Trophoblast cell (in vitro differentiated cells and primary cell): ENCODE results near the gene TMEM63B.
A peak's percentile ranks its signal among the peaks of the same experiment; 100 is the strongest.

ENCODE experiments used
- DNase-seq, 2 donors: peaks; one replicate each; pipeline ENCODE4 v3.0.0-alpha.2; 2016
- H2AFZ ChIP-seq: 2 replicates; pipeline ENCODE4 v1.6.1; 2013; ENCODE audit warnings: low read length, moderate library complexity, mild to moderate bottlenecking; ENCODE audit not compliant: insufficient read depth, poor library complexity
- H2AK5ac ChIP-seq: 2 replicates; pipeline ENCODE4 v1.6.1; 2013; ENCODE audit warnings: mild to moderate bottlenecking, low read length
- H2BK120ac ChIP-seq: 2 replicates; pipeline ENCODE4 v1.6.1; 2013; ENCODE audit warnings: low read length, mild to moderate bottlenecking, moderate library complexity; ENCODE audit not compliant: insufficient read depth, poor library complexity
- H2BK12ac ChIP-seq: 2 replicates; pipeline ENCODE4 v1.6.1; 2013; ENCODE audit warnings: mild to moderate bottlenecking, low read length, moderate library complexity
- H2BK5ac ChIP-seq: 2 replicates; pipeline ENCODE4 v1.6.1; 2013; ENCODE audit warnings: low read length, low read depth, moderate library complexity, mild to moderate bottlenecking; ENCODE audit not compliant: poor library complexity
- H3K14ac ChIP-seq: 2 replicates; pipeline ENCODE4 v1.6.1; 2013; ENCODE audit warnings: mild to moderate bottlenecking, low read length
- H3K18ac ChIP-seq: 2 replicates; pipeline ENCODE4 v1.6.1; 2013; ENCODE audit warnings: mild to moderate bottlenecking, low read length
- H3K23ac ChIP-seq: 2 replicates; pipeline ENCODE4 v1.6.1; 2013; ENCODE audit warnings: low read length
- H3K27ac ChIP-seq: 2 replicates; pipeline ENCODE4 v1.5.1; 2013; ENCODE audit warnings: low read depth, mild to moderate bottlenecking, inconsistent platforms, low read length, moderate library complexity
- H3K27me3 ChIP-seq: 2 replicates; pipeline ENCODE4 v1.6.1; 2013; ENCODE audit warnings: inconsistent platforms, mild to moderate bottlenecking, low read length, moderate library complexity; ENCODE audit not compliant: insufficient read depth
- H3K36me3 ChIP-seq, 2 experiments: 1 replicate in 1 of 2; 2 replicates in 1 of 2; pipeline ENCODE4 v1.6.1; 2013; ENCODE audit warnings: low read length in 2 of 2, mild to moderate bottlenecking in 2 of 2, moderate library complexity in 1 of 2; ENCODE audit not compliant: insufficient read depth in 2 of 2, control insufficient read depth in 1 of 2
- H3K4ac ChIP-seq: 2 replicates; pipeline ENCODE4 v1.6.1; 2013; ENCODE audit warnings: low read depth, mild to moderate bottlenecking, low read length, moderate library complexity
- H3K4me1 ChIP-seq, 2 experiments: 1 replicate in 1 of 2; 2 replicates in 1 of 2; pipeline ENCODE4 v1.6.1; 2013; ENCODE audit warnings: low read length in 2 of 2, mild to moderate bottlenecking in 2 of 2, moderate library complexity in 1 of 2; ENCODE audit not compliant: insufficient read depth in 2 of 2, control insufficient read depth in 1 of 2
- H3K4me2 ChIP-seq: 2 replicates; pipeline ENCODE4 v1.6.1; 2013; ENCODE audit warnings: inconsistent platforms, mild to moderate bottlenecking, low read length, moderate library complexity
- H3K4me3 ChIP-seq: 2 replicates; pipeline ENCODE4 v1.5.1; 2013; ENCODE audit warnings: mild to moderate bottlenecking, low read depth, low read length, inconsistent platforms
- H3K79me1 ChIP-seq: one replicate; pipeline ENCODE4 v1.6.1; 2013; ENCODE audit warnings: low read length
- H3K79me2 ChIP-seq: 2 replicates; pipeline ENCODE4 v1.6.1; 2013; ENCODE audit warnings: low read length, mild to moderate bottlenecking; ENCODE audit not compliant: control insufficient read depth, insufficient read depth, poor library complexity
- H3K9ac ChIP-seq: 2 replicates; pipeline ENCODE4 v1.6.1; 2013; ENCODE audit warnings: mild to moderate bottlenecking, low read length
- H3K9me3 ChIP-seq: 2 replicates; pipeline ENCODE4 v1.6.1; 2013; ENCODE audit warnings: low read depth, mild to moderate bottlenecking, control low read depth, inconsistent platforms, low read length; ENCODE audit not compliant: insufficient read depth
- H4K12ac ChIP-seq: 2 replicates; pipeline ENCODE4 v1.6.1; 2013; ENCODE audit warnings: low read depth, mild to moderate bottlenecking, low read length, moderate library complexity
- H4K8ac ChIP-seq: 2 replicates; pipeline ENCODE4 v1.6.1; 2013; ENCODE audit warnings: low read depth, mild to moderate bottlenecking, low read length, moderate library complexity
- H4K91ac ChIP-seq: one replicate; pipeline ENCODE4 v1.6.1; 2013; ENCODE audit warnings: low read depth, mild to moderate bottlenecking, low read length, moderate library complexity
- WGBS: extraction: QIAGEN DNeasy Blood & Tissue Kit; methylation state at CpG from one replicate; pipeline ENCODE4 v1.1.7; 2013; ENCODE audit warnings: missing lambda C conversion rate; ENCODE audit not compliant: insufficient read length, insufficient coverage; ENCODE audit errors: extremely low coverage; 5-methylcytosine and 5-hydroxymethylcytosine counted together

The TMEM63B gene

GRCh38 chr6:44107017-44107416 lies 20.3 kb upstream of the TMEM63B start:
- Histone ChIP-seq H3K27me3 (no peaks in the 10 kb centered on the region), H2BK120ac (no peak overlapping the region), H4K12ac (no peak overlapping the region), H3K4me2 (no peak overlapping the region), H2AK5ac (no peak overlapping the region), H3K27ac (no peak overlapping the region), H3K9ac (no peak overlapping the region), H2BK12ac (no peak overlapping the region), H4K91ac (no peak overlapping the region), H3K18ac (no peak overlapping the region), H3K4me3 (no peak overlapping the region), H3K36me3 (peaks cover 36 to 69% of the 10 kb centered on the region in 2 experiments), H3K23ac (no peak overlapping the region), H2BK5ac (no peak overlapping the region), H3K79me2 (no peaks in the 10 kb centered on the region), H3K79me1 (no peaks in the 10 kb centered on the region), H3K9me3 (no peaks in the 10 kb centered on the region), H2AFZ (no peak overlapping the region), H3K14ac (no peak overlapping the region), H4K8ac (no peak overlapping the region), H3K4ac (no peak overlapping the region), H3K4me1 (peaks cover 0 to 2% of the 10 kb centered on the region in 2 experiments)
- WGBS, result no CpG with 5 or more reads among the region's 5 CpGs
- peak in 1 of 2 donors; percentile 72 for DNase-seq

- no peak overlapping the region for H4K8ac ChIP-seq
- H3K4me1 ChIP-seq, result no peaks in the 10 kb centered on the region
- no peaks in the 10 kb centered on the region for H3K9me3 ChIP-seq
- H3K79me2 ChIP-seq, result no peaks in the 10 kb centered on the region
- H3K23ac ChIP-seq, result no peak overlapping the region
- no peak overlapping the region for H3K27ac ChIP-seq
- no peak overlapping the region for H3K4me3 ChIP-seq
- H3K79me1 ChIP-seq, result no peaks in the 10 kb centered on the region
- H3K14ac ChIP-seq, result no peak overlapping the region
- no peak overlapping the region for H2BK120ac ChIP-seq
- WGBS, result no CpG with 5 or more reads among the region's 1 CpG
- H2AFZ ChIP-seq, result no peak overlapping the region
- no peak overlapping the region for H2AK5ac ChIP-seq
- no peak overlapping the region for H3K4ac ChIP-seq
- no peak for DNase-seq
- H3K9ac ChIP-seq, result no peak overlapping the region
- H4K12ac ChIP-seq, result no peak overlapping the region
- H3K18ac ChIP-seq, result no peak overlapping the region
- H3K4me2 ChIP-seq, result no peak overlapping the region
- H3K27me3 ChIP-seq, result no peaks in the 10 kb centered on the region
- no peak overlapping the region for H2BK5ac ChIP-seq
- peaks cover 37 to 74% of the 10 kb centered on the region in 2 experiments for H3K36me3 ChIP-seq
- H4K91ac ChIP-seq, result no peak overlapping the region
- no peak overlapping the region for H2BK12ac ChIP-seq
These were observed 18.9 kb upstream of the TMEM63B start for GRCh38 chr6:44108471-44108870.

GRCh38 chr6:44109212-44109611 lies 18.1 kb upstream of the TMEM63B start:
- DNase-seq, result no peak
- Histone ChIP-seq H3K27me3 (no peaks in the 10 kb centered on the region), H3K4ac (no peak overlapping the region)

GRCh38 chr6:44110005-44110676 lies 17.2 kb upstream of the TMEM63B start:
- Histone ChIP-seq H2BK12ac (no peak overlapping the region), H4K91ac (no peak overlapping the region), H2BK120ac (no peak overlapping the region), H2BK5ac (no peak overlapping the region), H3K27me3 (no peaks in the 10 kb centered on the region), H3K79me1 (no peaks in the 10 kb centered on the region), H3K4me2 (no peak overlapping the region), H3K23ac (peak overlapping the region; percentile 64), H2AK5ac (no peak overlapping the region), H3K9me3 (no peaks in the 10 kb centered on the region), H3K14ac (no peak overlapping the region), H3K9ac (no peak overlapping the region), H4K8ac (no peak overlapping the region), H3K4me3 (no peak overlapping the region), H3K18ac (no peak overlapping the region), H4K12ac (no peak overlapping the region), H3K36me3 (peaks cover 30 to 65% of the 10 kb centered on the region in 2 experiments), H2AFZ (no peak overlapping the region), H3K79me2 (no peaks in the 10 kb centered on the region), H3K4ac (no peak overlapping the region), H3K4me1 (peaks cover under 1% of the 10 kb centered on the region in 2 experiments), H3K27ac (no peak overlapping the region)
- no peak for DNase-seq
- WGBS, result no CpG with 5 or more reads among the region's 6 CpGs

More at GRCh38 chr6:44109212-44109611, 18.1 kb upstream of the TMEM63B start:
- Histone ChIP-seq H4K8ac (no peak overlapping the region), H2BK120ac (no peak overlapping the region), H3K4me2 (no peak overlapping the region), H3K79me2 (no peaks in the 10 kb centered on the region), H3K18ac (no peak overlapping the region), H3K9ac (no peak overlapping the region), H3K4me1 (no peaks in the 10 kb centered on the region), H3K23ac (no peak overlapping the region), H4K12ac (no peak overlapping the region), H4K91ac (no peak overlapping the region), H2BK5ac (no peak overlapping the region), H3K27ac (no peak overlapping the region), H3K9me3 (no peaks in the 10 kb centered on the region), H3K36me3 (peaks cover 36 to 74% of the 10 kb centered on the region in 2 experiments), H2BK12ac (no peak overlapping the region), H3K79me1 (no peaks in the 10 kb centered on the region), H3K4me3 (no peak overlapping the region), H3K14ac (no peak overlapping the region), H2AK5ac (no peak overlapping the region), H2AFZ (no peak overlapping the region)
- WGBS, result no CpG with 5 or more reads among the region's 10 CpGs
